Peyer's patch (tissue), 4 donors: ENCODE measurements around the gene DPP9. TPM values are rescaled to one million over a fixed set of nuclear protein-coding genes. Genes with fewer than 3 reads are reported as not detected.
A peak's percentile ranks its signal among the peaks of the same experiment; 100 is the strongest.

ENCODE experiments used
- DNase-seq, 3 donors: peaks; one replicate each; pipeline ENCODE4 v3.0.0-alpha.2; 2017 to 2019
- H3K27ac ChIP-seq, 4 donors: fragments of 200-600 bp; sonication (generic); one replicate each; pipeline ENCODE4 v1.5.1; 2016 to 2019
- H3K27me3 ChIP-seq, 2 donors: fragments of 200-600 bp; sonication (generic); one replicate each; pipeline ENCODE4 v1.5.1; 2019
- H3K36me3 ChIP-seq, 3 donors: fragments of 200-600 bp; sonication (generic); one replicate each; pipeline ENCODE4 v1.5.1; 2016 to 2019
- H3K4me1 ChIP-seq, 4 donors: fragments of 200-600 bp; sonication (generic); one replicate each; pipeline ENCODE4 v1.5.1; 2016 to 2019
- H3K4me3 ChIP-seq, 4 donors: fragments of 200-600 bp; sonication (generic); 1 replicate in 3 of 4; 2 replicates in 1 of 4; pipeline ENCODE4 v1.5.1; 2016 to 2019; ENCODE audit warnings: mild to moderate bottlenecking in 1 of 4
- H3K9me3 ChIP-seq, 4 donors: fragments of 200-600 bp; sonication (generic); one replicate each; pipeline ENCODE4 v1.5.1; 2016 to 2019; ENCODE audit warnings: mild to moderate bottlenecking in 1 of 4
- CTCF ChIP-seq, 6 experiments: fragments of 450-650 bp in 4 of 6; fragments of 200-600 bp in 2 of 6; sonication (generic) in 1 of 6; IDR thresholded peaks; one replicate each; pipeline ENCODE4 v1.5.1; 2017 to 2019; ENCODE audit warnings: antibody characterized with exemption in 6 of 6, mild to moderate bottlenecking in 3 of 6, moderate library complexity in 1 of 6
- POLR2A ChIP-seq, 2 donors: fragments of 450-650 bp; IDR thresholded peaks; one replicate each; pipeline ENCODE4 v1.5.1; 2017; ENCODE audit warnings: antibody characterized with exemption in 2 of 2, mild to moderate bottlenecking in 2 of 2, moderate library complexity in 2 of 2
- total RNA-seq, 4 donors: library from RNA; depleted of rRNA; stranded (reverse); fragments of >200 nt; gene quantifications; one replicate each; pipeline ENCODE4 v1.1.0, GENCODE V29; 2016

DPP9 gene
- total RNA-seq, 4 donors from 2014 or later, result 102 to 279 (median 168) TPM

- H3K36me3 ChIP-seq, result peaks cover 0 to 96% (median 0%) of the 10 kb centered on the region in 3 donors
These were observed 30.6 kb downstream of the DPP9 start for GRCh38 chr19:4693078-4693350.

GRCh38 chr19:4692251-4693077 lies 31.2 kb downstream of the DPP9 start:
- no peak for TF ChIP-seq CTCF (IDR thresholded peaks at IDR 0.05)
- no peak for TF ChIP-seq POLR2A (IDR thresholded peaks at IDR 0.05)
- Histone ChIP-seq H3K36me3 (peaks cover 0 to 96% (median 0%) of the 10 kb centered on the region in 3 donors), H3K9me3 (no peaks in the 10 kb centered on the region), H3K27ac (peak overlapping the region in 2 of 4 donors; percentile 39), H3K4me3 (no peak overlapping the region), H3K27me3 (no peaks in the 10 kb centered on the region), H3K4me1 (no peaks in the 10 kb centered on the region)
- no peak for DNase-seq

More at GRCh38 chr19:4693078-4693350, 30.6 kb downstream of the DPP9 start:
- TF ChIP-seq POLR2A (IDR thresholded peaks at IDR 0.05), result no peak
- no peak for DNase-seq
- Histone ChIP-seq H3K9me3 (no peaks in the 10 kb centered on the region), H3K27me3 (no peaks in the 10 kb centered on the region), H3K27ac (peak overlapping the region in 1 of 4 donors; percentile 39), H3K4me1 (no peaks in the 10 kb centered on the region), H3K4me3 (no peak overlapping the region)

GRCh38 chr19:4691373-4691772 lies 32.3 kb downstream of the DPP9 start:
- Histone ChIP-seq H3K27me3 (no peaks in the 10 kb centered on the region), H3K36me3 (peaks cover 0 to 94% (median 0%) of the 10 kb centered on the region in 3 donors), H3K9me3 (no peaks in the 10 kb centered on the region), H3K27ac (no peak overlapping the region), H3K4me3 (no peak overlapping the region), H3K4me1 (no peaks in the 10 kb centered on the region)
- TF ChIP-seq CTCF (IDR thresholded peaks at IDR 0.05) (no peak), POLR2A (IDR thresholded peaks at IDR 0.05) (no peak)
- peak in 1 of 3 donors; percentile 56 for DNase-seq

GRCh38 chr19:4690361-4690760 lies 33.3 kb downstream of the DPP9 start:
- Histone ChIP-seq H3K36me3 (peaks cover 0 to 92% (median 0%) of the 10 kb centered on the region in 3 donors), H3K27ac (no peak overlapping the region), H3K9me3 (no peaks in the 10 kb centered on the region), H3K4me1 (no peaks in the 10 kb centered on the region), H3K4me3 (no peak overlapping the region), H3K27me3 (no peaks in the 10 kb centered on the region)
- no peak for TF ChIP-seq CTCF (IDR thresholded peaks at IDR 0.05)
- no peak for TF ChIP-seq POLR2A (IDR thresholded peaks at IDR 0.05)
- DNase-seq, result no peak

- Histone ChIP-seq H3K4me1 (no peaks in the 10 kb centered on the region), H3K27ac (no peak overlapping the region), H3K27me3 (no peaks in the 10 kb centered on the region), H3K9me3 (no peaks in the 10 kb centered on the region), H3K36me3 (peaks cover 0 to 92% (median 0%) of the 10 kb centered on the region in 3 donors), H3K4me3 (no peak overlapping the region)
- TF ChIP-seq POLR2A (IDR thresholded peaks at IDR 0.05), result no peak
- no peak for TF ChIP-seq CTCF (IDR thresholded peaks at IDR 0.05)
- DNase-seq, result no peak
These were observed 34.2 kb downstream of the DPP9 start for GRCh38 chr19:4689403-4689802.

GRCh38 chr19:4688587-4688986 lies 35.1 kb downstream of the DPP9 start:
- Histone ChIP-seq H3K9me3 (no peaks in the 10 kb centered on the region), H3K4me1 (no peaks in the 10 kb centered on the region), H3K27ac (no peak overlapping the region), H3K27me3 (no peaks in the 10 kb centered on the region), H3K36me3 (peaks cover 0 to 92% (median 0%) of the 10 kb centered on the region in 3 donors), H3K4me3 (no peak overlapping the region)
- DNase-seq, result no peak
- TF ChIP-seq CTCF (IDR thresholded peaks at IDR 0.05) (no peak), POLR2A (IDR thresholded peaks at IDR 0.05) (no peak)
